DMS114 treated with DMSO at 0.1 percent for 48 hours (cell line): ENCODE results near the gene AIP.
"Not testable (repeated sequence)": the region's sequence is repeated elsewhere in the genome, so short reads cannot be mapped to it uniquely, and the experiment has no call there.

ENCODE experiments used
- DNase-seq: peaks from one replicate; lab custom pipeline; 2025; ENCODE audit not compliant: unreplicated experiment; lab: John Stamatoyannopoulos, UW

Gene AIP

GRCh38 chr11:67505605-67506396, 23.0 kb downstream of the AIP start:
- peak; percentile 83 for DNase-seq

GRCh38 chr11:67506426-67507051, 23.7 kb downstream of the AIP start:
- DNase-seq = no peak

GRCh38 chr11:67507242-67507863, 24.5 kb downstream of the AIP start:
- DNase-seq = no peak

GRCh38 chr11:67507864-67508485, 25.1 kb downstream of the AIP start, which contains the start of gene CDK2AP2:
CDK2AP2 (minus strand) TSS chr11:67508162; CDS start chr11:67508082, 80 bp downstream.
- DNase-seq = peak; percentile 99

- peak; percentile 97 for DNase-seq
Measured at GRCh38 chr11:67508486-67509121, 25.8 kb downstream of the AIP start.

- no peak for DNase-seq
Measured at GRCh38 chr11:67510023-67510345, 27.2 kb downstream of the AIP start.

- not testable (repeated sequence) for DNase-seq
Measured at GRCh38 chr11:67511558-67511957, 28.7 kb downstream of the AIP start.

- no peak for DNase-seq
Measured at GRCh38 chr11:67514116-67514515, 31.3 kb downstream of the AIP start.

GRCh38 chr11:67516806-67517205, 34.0 kb downstream of the AIP start:
- no peak for DNase-seq

- DNase-seq = no peak
Measured at GRCh38 chr11:67517784-67518552, 35.1 kb downstream of the AIP start.

GRCh38 chr11:67519726-67520125, 36.9 kb downstream of the AIP start:
- DNase-seq = no peak

- no peak for DNase-seq
Measured at GRCh38 chr11:67520856-67521824, 38.3 kb downstream of the AIP start.

- DNase-seq = no peak
Measured at GRCh38 chr11:67521924-67522323, 39.1 kb downstream of the AIP start.

GRCh38 chr11:67522338-67522737, 39.5 kb downstream of the AIP start:
- no peak for DNase-seq

- DNase-seq = no peak
Measured at GRCh38 chr11:67522844-67523555, 40.2 kb downstream of the AIP start, which contains the start of gene CABP2. CABP2 (minus strand) TSS chr11:67523446; CDS start chr11:67523326, 120 bp downstream.

GRCh38 chr11:67523556-67524479, 41.0 kb downstream of the AIP start:
- DNase-seq = no peak

GRCh38 chr11:67524480-67524808, 41.6 kb downstream of the AIP start:
- no peak for DNase-seq
